HL-60 (cell line): ENCODE measurements around the gene PRSS53.

Experiments used
- DNase-seq, 2 experiments: peaks; one replicate each; pipeline ENCODE4 v3.0.0-alpha.2; 2010 to 2020; ENCODE audit warnings: low read depth in 1 of 2, low spot score in 1 of 2
- H3K27ac ChIP-seq: fragments of 250-450 bp; sonication (Bioruptor Pico); replicated peaks from 2 replicates; pipeline ENCODE4 v1.5.1; 2020; ENCODE audit warnings: mild to moderate bottlenecking, moderate library complexity
- H3K27me3 ChIP-seq: fragments of 250-450 bp; sonication (Bioruptor Pico); 2 replicates; pipeline ENCODE4 v1.5.1; 2021; ENCODE audit warnings: mild to moderate bottlenecking, moderate library complexity; ENCODE audit not compliant: insufficient read depth, poor library complexity, severe bottlenecking
- H3K4me3 ChIP-seq: replicated peaks from 2 replicates; pipeline ENCODE4 v1.5.1; 2011; ENCODE audit warnings: mild to moderate bottlenecking, control low read depth, low read length; ENCODE audit not compliant: insufficient read depth
- CTCF ChIP-seq: IDR thresholded peaks from one replicate; pipeline ENCODE4 v1.5.1; 2011; ENCODE audit warnings: low read length, control low read depth, inconsistent platforms; ENCODE audit not compliant: insufficient read depth
- GABPA ChIP-seq: IDR thresholded peaks from 2 replicates; pipeline ENCODE4 v1.6.1; 2012; ENCODE audit warnings: low read depth
- POLR2AphosphoS5 ChIP-seq: IDR thresholded peaks from 2 replicates; pipeline ENCODE4 v1.6.1; 2012; ENCODE audit warnings: low read depth
- SPI1 ChIP-seq: IDR thresholded peaks from 2 replicates; pipeline ENCODE4 v1.6.1; 2012; ENCODE audit warnings: low read depth, mild to moderate bottlenecking, borderline replicate concordance
- TF ChIP-seq, protein P1 (sequence below): IDR thresholded peaks from 2 replicates; pipeline ENCODE4 v1.6.1; 2012; ENCODE audit warnings: low read depth; ENCODE audit not compliant: insufficient replicate concordance

Gene PRSS53

DNA sequence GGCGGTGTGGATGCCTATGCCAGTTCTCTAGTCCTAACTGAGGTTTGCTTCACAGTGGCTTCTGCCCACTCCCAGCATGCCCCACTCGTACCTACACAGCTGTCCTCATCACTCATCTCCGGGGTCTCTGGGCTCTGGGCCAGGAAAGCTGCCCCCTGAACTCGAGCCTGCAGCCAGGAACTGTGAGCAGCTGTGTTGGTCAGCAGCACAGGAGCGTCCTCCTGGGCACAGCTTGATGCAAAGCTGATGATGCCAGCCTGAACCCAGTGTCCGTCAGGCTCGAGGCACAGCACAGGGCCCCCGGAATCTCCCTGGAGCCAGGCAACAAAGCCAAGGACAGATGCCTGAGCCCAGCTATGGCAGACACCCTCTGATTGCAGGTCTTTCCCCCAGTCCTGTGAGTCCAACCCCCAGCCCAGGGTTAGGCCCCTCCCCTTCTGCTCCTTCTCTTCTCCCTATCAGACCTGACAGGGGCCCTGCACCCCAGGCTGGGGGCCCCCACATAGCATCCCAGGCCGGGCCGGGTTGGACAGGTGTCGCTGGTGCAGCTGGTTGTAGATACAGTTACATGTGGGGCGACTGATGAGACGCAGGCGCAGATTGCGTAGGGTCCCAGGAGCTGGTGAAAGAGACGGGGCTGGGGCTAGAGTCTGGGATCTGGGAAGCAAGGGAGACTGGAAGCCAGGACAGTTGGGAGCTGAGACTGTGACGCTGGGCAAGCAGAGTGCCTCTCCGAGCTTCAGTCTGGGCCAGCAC, 2.7 kb downstream of the PRSS53 start:
- H3K27ac ChIP-seq: no peak overlapping the region
- H3K27me3 ChIP-seq: no peaks in the 10 kb centered on the region
- no peak for DNase-seq
- H3K4me3 ChIP-seq: no peak overlapping the region
- TF ChIP-seq POLR2AphosphoS5 (no peak), CTCF (no peak), GABPA (no peak), SPI1 (no peak)
- TF ChIP-seq, protein P1, sequence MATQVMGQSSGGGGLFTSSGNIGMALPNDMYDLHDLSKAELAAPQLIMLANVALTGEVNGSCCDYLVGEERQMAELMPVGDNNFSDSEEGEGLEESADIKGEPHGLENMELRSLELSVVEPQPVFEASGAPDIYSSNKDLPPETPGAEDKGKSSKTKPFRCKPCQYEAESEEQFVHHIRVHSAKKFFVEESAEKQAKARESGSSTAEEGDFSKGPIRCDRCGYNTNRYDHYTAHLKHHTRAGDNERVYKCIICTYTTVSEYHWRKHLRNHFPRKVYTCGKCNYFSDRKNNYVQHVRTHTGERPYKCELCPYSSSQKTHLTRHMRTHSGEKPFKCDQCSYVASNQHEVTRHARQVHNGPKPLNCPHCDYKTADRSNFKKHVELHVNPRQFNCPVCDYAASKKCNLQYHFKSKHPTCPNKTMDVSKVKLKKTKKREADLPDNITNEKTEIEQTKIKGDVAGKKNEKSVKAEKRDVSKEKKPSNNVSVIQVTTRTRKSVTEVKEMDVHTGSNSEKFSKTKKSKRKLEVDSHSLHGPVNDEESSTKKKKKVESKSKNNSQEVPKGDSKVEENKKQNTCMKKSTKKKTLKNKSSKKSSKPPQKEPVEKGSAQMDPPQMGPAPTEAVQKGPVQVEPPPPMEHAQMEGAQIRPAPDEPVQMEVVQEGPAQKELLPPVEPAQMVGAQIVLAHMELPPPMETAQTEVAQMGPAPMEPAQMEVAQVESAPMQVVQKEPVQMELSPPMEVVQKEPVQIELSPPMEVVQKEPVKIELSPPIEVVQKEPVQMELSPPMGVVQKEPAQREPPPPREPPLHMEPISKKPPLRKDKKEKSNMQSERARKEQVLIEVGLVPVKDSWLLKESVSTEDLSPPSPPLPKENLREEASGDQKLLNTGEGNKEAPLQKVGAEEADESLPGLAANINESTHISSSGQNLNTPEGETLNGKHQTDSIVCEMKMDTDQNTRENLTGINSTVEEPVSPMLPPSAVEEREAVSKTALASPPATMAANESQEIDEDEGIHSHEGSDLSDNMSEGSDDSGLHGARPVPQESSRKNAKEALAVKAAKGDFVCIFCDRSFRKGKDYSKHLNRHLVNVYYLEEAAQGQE: no peak

GRCh38 chr16:31085411-31085810, 3.3 kb downstream of the PRSS53 start:
- no peaks in the 10 kb centered on the region for H3K27me3 ChIP-seq
- H3K27ac ChIP-seq: no peak overlapping the region
- TF ChIP-seq GABPA: no peak
- no peak for TF ChIP-seq SPI1
- TF ChIP-seq CTCF: no peak
- no peak for TF ChIP-seq POLR2AphosphoS5
- TF ChIP-seq, protein P1: no peak
- no peak overlapping the region for H3K4me3 ChIP-seq
- no peak for DNase-seq

GRCh38 chr16:31084584-31085302, 4.0 kb downstream of the PRSS53 start:
- Histone ChIP-seq H3K4me3 (no peak overlapping the region), H3K27ac (no peak overlapping the region), H3K27me3 (no peaks in the 10 kb centered on the region)
- no peak for DNase-seq
- TF ChIP-seq SPI1 (no peak), GABPA (no peak), POLR2AphosphoS5 (no peak), CTCF (no peak)
- TF ChIP-seq, protein P1: no peak
